Measurements from ENCODE around the gene IGFBP6.
"Not testable (repeated sequence)": the region's sequence is repeated elsewhere in the genome, so short reads cannot be mapped to it uniquely, and the experiment has no call there.

Gene IGFBP6

GRCh38 chr12:53096759-53097158, 708 bp upstream of the IGFBP6 start:
- no peak for DNase-seq (ENCODE audit: low read depth)

GRCh38 chr12:53097207-53097563, 282 bp upstream of the IGFBP6 start:
- no peak for DNase-seq (ENCODE audit: low read depth)

- peak; percentile 23 for DNase-seq (ENCODE audit: low read depth)
Observed at GRCh38 chr12:53098354-53098981, 1.0 kb downstream of the IGFBP6 start.

GRCh38 chr12:53099071-53099882, 1.8 kb downstream of the IGFBP6 start:
- peak; percentile 85 for DNase-seq (ENCODE audit: low read depth)

GRCh38 chr12:53100466-53101151, 3.1 kb downstream of the IGFBP6 start:
- no peak for DNase-seq (ENCODE audit: low read depth)

- DNase-seq (ENCODE audit: low read depth): no peak
Observed at GRCh38 chr12:53101266-53101665, 3.8 kb downstream of the IGFBP6 start.

- DNase-seq (ENCODE audit: low read depth): no peak
Observed at GRCh38 chr12:53101931-53102781, 4.7 kb downstream of the IGFBP6 start.

GRCh38 chr12:53102883-53103807, 5.7 kb downstream of the IGFBP6 start, which contains the start of gene SOAT2:
SOAT2 (plus strand) TSS chr12:53103486; CDS start chr12:53103578, 92 bp downstream.
- peak; percentile 40 for DNase-seq (ENCODE audit: low read depth)

- DNase-seq (ENCODE audit: low read depth): no peak
Observed at GRCh38 chr12:53103860-53104305, 6.4 kb downstream of the IGFBP6 start.

- no peak for DNase-seq (ENCODE audit: low read depth)
Observed at GRCh38 chr12:53105256-53105655, 7.8 kb downstream of the IGFBP6 start.

GRCh38 chr12:53105712-53106439, 8.4 kb downstream of the IGFBP6 start:
- no peak for DNase-seq (ENCODE audit: low read depth)

GRCh38 chr12:53107122-53107521, 9.7 kb downstream of the IGFBP6 start:
- DNase-seq (ENCODE audit: low read depth): no peak

GRCh38 chr12:53112431-53112830, 15.0 kb downstream of the IGFBP6 start:
- not testable (repeated sequence) for DNase-seq (ENCODE audit: low read depth)

- DNase-seq (ENCODE audit: low read depth): no peak
Observed at GRCh38 chr12:53113136-53113705, 15.8 kb downstream of the IGFBP6 start.

- no peak for DNase-seq (ENCODE audit: low read depth)
Observed at GRCh38 chr12:53113951-53114350, 16.5 kb downstream of the IGFBP6 start.

- DNase-seq (ENCODE audit: low read depth): no peak
Observed at GRCh38 chr12:53115112-53115890, 17.8 kb downstream of the IGFBP6 start.

- DNase-seq (ENCODE audit: low read depth): no peak
Observed at GRCh38 chr12:53115891-53116648, 18.6 kb downstream of the IGFBP6 start.

GRCh38 chr12:53118751-53119300, 21.4 kb downstream of the IGFBP6 start:
- DNase-seq (ENCODE audit: low read depth): no peak
